GM21526 (cell line): ENCODE data around the gene RASGRF1.
"Not testable (repeated sequence)": the region's sequence is repeated elsewhere in the genome, so short reads cannot be mapped to it uniquely, and the experiment has no call there.

Experiments
- ATAC-seq: cut with Tn5 transposase; IDR thresholded peaks from one replicate; pipeline ENCODE4 v1.9.1; 2021; ENCODE audit warnings: moderate library complexity; ENCODE audit not compliant: unreplicated experiment, low FRiP score

Gene RASGRF1

GRCh38 chr15:79046691-79047404 is 43.7 kb downstream of the RASGRF1 start:
- no peak for ATAC-seq

DNA sequence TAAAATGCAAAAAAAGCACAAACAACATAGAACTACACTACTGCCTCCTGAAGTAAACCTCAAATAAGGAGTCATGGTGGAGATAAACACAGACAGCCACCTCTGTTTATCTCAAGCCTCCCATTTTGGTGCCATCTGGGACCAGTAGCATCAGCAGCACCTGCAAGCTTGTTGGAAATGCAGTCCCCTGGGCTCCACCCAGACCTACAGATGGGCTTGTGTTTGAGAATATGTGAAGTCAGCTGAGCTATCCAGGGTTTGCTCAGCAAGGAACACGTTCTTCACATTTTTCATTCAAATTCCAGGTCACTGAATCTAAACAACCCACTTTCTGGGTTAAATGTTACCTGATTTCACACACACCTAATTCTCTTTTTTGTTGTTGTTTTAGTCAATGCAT is 45.5 kb downstream of the RASGRF1 start:
- no peak for ATAC-seq

DNA sequence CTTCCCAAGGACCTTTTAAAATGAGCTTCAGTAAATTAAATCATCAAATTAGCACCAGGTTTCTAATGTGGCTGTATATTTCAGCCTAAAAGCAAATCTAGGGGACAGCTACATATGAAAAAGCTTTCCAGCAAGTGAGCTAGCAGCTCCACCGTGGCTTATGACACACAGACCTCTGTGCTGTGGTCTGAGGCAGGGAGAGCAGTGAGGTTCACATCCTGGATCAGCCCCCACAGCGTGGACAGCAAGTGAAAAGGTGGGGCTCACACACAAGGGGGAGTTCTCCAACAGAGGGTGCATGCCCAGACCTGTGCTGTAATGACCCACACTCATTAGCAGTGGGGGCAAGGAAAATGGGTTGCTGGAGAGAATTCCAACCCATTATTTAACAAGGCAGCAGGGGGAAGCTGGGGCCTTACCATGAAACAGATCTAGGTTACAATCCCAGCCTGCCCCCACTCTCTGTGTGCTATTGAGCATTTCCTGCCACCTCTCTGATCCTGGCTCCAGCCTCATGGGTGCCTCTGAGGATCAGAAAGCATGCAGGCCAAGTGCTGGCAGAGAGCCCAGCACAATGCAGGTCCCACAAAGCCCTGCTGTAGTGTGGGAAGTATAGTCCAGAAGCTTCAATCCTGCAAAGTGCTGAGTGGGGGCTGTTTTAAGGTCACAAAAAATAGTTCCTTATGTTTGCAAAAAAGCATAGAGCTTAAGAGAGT is 48.2 kb downstream of the RASGRF1 start:
- no peak for ATAC-seq

DNA sequence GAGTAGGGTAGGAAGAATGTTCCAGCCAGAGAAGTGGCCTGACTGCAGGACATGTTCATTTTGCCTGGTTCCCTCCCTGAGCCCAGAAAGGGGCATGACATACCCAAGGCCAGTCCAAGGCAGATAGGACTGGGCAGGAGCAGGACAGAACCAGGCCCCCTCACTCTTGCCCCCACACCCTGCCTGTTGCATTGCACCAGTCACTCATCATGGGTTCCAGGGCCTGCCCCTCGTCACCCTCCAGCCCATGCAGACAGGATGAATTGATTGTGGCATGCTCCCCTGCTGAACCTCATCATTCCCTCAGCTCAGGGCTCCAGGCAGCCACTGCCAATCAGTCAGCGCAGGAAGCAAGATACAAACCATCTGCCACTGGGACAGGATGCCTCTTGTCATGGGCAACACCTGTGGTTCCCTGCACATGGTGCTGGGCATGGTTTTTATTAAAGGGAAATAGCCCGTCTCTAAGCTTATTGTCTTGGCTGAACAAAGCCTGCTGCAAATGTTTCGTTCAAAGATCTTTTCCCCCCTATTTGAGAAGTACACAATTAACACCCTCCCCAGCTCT is 48.9 kb downstream of the RASGRF1 start:
- ATAC-seq: no peak

DNA sequence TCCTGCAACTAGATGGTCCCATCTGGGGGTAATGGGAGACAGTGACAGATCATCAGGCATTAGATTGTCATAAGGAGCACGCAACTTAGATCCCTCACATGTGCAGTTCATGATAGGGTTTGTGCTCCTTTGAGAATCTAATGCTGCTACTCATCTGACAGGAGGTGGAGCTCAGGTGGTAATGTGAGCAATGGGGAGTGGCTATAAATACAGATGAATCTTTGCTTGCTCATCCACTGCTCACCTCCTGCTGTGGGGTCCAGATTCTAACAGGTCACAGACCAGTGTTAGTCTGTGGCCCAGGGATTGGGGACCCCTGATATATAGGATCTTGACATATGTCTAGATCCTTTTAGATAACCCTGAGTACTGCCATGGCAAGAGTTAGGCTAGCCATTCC is 52.7 kb downstream of the RASGRF1 start:
- ATAC-seq: no peak

DNA sequence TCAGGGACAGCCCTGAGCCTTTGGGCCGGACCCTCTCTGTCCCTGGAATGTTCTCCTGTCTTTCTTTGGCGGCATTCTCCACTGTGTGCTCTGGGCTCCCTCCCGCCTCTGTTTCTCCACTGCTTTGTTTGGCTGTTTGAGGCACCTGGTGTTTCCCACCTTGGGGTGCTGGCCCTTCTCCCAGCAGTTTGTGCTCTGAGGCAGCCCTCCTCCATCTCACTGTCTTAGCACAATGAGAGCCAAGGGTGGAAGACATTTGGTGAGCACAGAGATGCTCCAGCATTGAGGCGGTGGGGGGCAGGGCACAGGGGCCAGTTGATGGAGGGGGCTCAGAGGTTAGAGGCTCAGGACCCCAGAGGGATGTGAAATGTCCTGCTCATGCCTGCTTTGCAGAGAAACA is 54.3 kb downstream of the RASGRF1 start:
- ATAC-seq: no peak

GRCh38 chr15:79035814-79036213 is 54.8 kb downstream of the RASGRF1 start:
- no peak for ATAC-seq

- ATAC-seq: no peak
These were observed 55.4 kb downstream of the RASGRF1 start for GRCh38 chr15:79035111-79035601.

GRCh38 chr15:79034284-79034683 is 56.3 kb downstream of the RASGRF1 start:
- no peak for ATAC-seq

GRCh38 chr15:79032656-79033055 is 57.9 kb downstream of the RASGRF1 start:
- ATAC-seq: no peak

DNA sequence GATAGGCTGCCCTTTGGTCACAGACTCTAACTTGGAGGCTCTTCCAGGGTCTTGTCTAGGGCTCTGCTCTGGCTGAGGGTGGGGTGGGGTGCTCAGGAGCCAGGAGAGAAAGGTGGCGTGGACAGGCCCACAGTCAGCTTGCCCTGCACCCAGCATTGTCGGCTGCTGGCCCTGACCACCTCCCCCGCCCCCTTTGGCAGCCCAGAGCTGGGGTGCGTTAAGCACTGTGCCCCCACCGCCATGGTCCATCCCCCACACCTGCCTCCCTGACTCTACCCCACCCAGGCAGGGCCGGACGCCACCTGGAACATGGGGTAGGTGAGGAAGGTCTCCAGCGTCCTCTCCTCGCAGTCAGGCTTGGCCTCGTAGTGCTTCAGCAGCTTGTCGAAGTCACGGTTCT is 58.8 kb downstream of the RASGRF1 start:
- ATAC-seq: no peak

GRCh38 chr15:79031201-79031600 is 59.4 kb downstream of the RASGRF1 start:
- no peak for ATAC-seq

DNA sequence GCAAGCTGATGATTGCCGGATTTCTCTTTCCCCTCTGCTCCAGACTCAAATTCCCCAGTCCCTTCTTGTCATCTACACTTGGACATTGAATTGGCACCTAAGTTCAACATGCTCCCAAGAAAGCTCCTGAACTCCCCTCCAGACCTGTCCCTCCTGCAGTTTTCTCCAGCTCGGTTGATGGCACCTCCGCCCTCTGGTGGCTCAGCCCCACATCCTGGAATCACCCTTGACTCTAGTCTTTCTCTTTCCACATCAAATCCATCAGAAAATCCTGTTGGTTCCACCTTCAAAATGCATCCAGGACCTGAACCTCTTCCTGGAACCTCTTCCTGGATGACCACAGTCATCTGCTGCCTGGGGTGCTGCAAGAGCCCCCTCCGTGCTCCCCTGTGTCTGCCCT is 60.1 kb downstream of the RASGRF1 start:
- no peak for ATAC-seq

DNA sequence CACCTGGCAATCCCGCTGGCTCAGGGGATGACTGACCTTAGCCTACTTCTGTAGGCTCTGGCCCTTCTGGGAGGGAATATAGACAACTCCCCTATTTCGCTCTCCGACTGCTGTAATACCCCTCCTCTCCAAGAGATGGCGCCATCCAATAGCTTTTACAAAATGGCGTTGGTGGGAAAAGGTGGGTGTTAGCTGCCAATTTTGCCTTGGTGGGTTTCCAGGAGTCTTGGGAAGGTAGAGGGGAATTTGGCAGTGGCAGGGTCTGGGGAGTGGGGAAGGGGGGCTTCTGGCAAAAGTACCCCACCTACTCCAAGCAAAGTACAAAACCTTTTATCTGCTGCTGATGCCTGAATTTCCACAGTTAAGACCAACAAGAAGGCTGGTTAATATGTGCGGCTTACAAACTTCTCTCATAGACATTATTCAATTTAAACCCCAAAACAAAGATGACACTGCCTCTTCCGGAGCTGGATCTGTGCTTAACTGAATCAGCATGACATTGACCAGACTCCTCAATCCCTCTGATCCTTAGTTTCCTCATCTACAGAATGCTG is 62.1 kb downstream of the RASGRF1 start:
- ATAC-seq: no peak

GRCh38 chr15:79027532-79028410 is 62.8 kb downstream of the RASGRF1 start:
- ATAC-seq: no peak

DNA sequence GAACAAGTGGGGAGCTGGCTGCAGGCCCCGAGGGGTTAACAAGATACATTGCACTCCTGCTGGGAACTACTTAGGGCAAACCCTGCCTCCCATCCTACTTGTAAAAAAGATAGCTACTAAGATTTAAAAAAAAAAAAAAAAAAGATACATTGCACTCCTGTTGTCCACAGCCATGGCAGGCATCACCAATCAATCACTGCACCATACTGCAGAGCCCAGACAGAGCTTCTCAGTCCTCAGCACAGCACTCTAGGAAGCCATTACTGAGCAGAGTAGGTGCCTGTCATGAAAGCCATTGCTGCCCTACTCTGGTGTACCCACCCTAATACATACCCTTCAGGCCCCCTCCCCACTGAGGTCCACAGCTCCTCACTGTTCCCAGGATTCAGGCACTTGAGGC is 64.8 kb downstream of the RASGRF1 start:
- no peak for ATAC-seq

DNA sequence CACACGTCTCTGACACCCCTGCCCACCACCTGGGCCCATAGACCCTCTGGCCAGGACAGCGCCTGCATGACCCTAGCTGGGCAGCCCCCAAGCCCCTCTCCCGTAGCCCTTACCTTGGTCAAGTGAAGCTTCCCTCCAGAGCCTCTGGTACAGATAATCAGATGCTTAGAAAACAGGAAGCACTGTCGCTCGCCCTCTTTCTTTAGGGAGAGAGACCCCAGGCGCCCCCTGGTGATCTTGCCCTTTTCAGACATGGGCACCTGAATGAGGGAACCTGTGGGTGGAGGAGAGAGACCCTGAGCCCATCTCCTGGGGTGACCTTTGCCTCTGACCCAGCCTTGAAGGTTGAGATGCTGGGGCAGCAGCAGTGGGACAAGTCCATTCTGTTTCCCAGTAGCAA is 65.4 kb downstream of the RASGRF1 start:
- ATAC-seq: no peak

- ATAC-seq: not testable (repeated sequence)
These were observed 66.1 kb downstream of the RASGRF1 start for GRCh38 chr15:79024493-79024892.

DNA sequence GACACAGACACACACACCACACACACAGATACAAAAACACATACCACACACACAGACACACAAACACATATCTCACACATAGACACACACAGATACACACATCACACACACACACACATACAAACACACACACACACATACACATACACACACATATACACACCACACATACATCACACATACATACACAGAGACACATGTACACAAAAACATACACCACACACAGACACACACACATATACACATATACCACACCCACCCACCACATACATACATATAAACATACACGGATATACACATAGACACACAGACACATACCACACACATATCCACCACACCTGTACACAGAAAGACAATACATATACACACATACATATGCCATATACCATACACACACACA is 66.7 kb downstream of the RASGRF1 start:
- ATAC-seq: no peak

DNA sequence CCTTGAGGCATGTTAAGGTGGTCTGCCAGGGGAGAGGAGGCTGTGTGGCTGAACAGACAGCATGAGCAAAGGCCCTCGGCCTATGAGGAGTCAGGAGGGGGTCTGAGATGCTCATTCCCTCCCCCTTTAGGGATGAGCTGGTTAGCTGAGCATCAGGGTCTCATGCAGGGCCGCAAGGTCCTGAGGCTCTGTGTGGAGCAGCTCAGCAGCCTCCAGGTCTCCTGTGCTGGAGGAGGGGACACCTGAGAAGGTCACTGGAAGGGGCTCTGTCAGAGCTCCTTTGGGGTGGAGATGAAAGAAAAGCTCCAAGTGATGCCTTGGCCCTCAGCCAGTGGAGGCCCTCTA is 67.1 kb downstream of the RASGRF1 start:
- ATAC-seq: no peak

GRCh38 chr15:79018960-79019359 is 71.6 kb downstream of the RASGRF1 start:
- ATAC-seq: no peak
